Measurements from ENCODE around the gene EPHB2.

The EPHB2 gene

DNA sequence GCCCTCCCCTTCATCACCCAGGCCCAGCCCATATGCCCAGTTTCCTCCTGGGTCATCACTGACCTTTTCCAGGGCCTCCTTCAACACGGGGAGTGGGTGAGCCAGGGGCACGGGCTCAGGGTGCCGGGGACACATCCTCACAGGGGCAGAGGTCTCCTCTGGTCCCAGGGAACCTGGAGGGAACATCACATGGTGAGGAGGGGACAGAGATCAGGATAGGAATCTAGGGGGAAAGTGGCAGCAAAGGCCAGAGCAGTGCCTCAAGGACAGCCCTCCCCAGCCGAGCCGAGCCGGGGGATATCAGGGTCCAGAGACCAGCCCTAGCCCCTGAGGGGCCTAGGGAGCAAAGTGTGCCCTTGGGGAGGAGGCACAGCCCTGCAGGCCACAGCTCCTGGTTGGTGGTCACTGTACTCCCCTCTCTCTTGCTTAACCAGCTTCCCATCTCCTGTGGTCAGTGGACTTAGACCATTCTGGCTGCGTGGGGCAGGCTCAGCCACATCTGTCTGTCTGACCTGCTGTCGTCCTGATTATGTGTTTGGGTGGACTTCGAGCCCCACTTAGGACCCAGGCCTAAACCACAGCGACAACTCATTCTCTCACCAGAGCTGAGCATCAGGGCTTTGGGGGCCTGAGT is 252.5 kb downstream of the EPHB2 start:
- Histone ChIP-seq H3K36me3 (ENCODE audit: control insufficient read depth in 1 of 2, insufficient read depth in 2 of 2, low read depth in 1 of 2, low read length in 2 of 2) (no peaks in the 10 kb centered on the region), H3K4ac (ENCODE audit: low read depth in 1 of 2, low read length in 2 of 2) (no peak overlapping the region), H3K4me1 (ENCODE audit: control insufficient read depth, insufficient read depth, low read depth, low read length) (no peaks in the 10 kb centered on the region), H3K79me1 (replicated peaks; ENCODE audit: low read length, poor library complexity, severe bottlenecking) (no peaks in the 10 kb centered on the region), H2AFZ (ENCODE audit: low read depth, low read length) (no peak overlapping the region), H2BK120ac (ENCODE audit: low read depth, low read length) (no peak overlapping the region), H3K27ac (ENCODE audit: low read length, poor library complexity, severe bottlenecking) (no peak overlapping the region), H2BK15ac (ENCODE audit: low read depth, poor library complexity, severe bottlenecking) (no peak overlapping the region), H4K91ac (ENCODE audit: low read length) (no peak overlapping the region), H2BK12ac (ENCODE audit: low read length in 2 of 2) (no peak overlapping the region), H3K4me2 (ENCODE audit: low read length, poor library complexity, severe bottlenecking) (no peak overlapping the region), H3K23ac (ENCODE audit: low read length in 2 of 2) (no peak overlapping the region), H2AK5ac (ENCODE audit: low read length, severe bottlenecking) (no peak overlapping the region), H4K8ac (ENCODE audit: low read length) (no peak overlapping the region), H3K9me3 (ENCODE audit: control insufficient read depth, low read length) (peaks cover 14% of the 10 kb centered on the region), H3K14ac (ENCODE audit: low read length in 2 of 2) (no peak overlapping the region), H3K4me3 (ENCODE audit: insufficient read depth in 1 of 2, low read depth in 1 of 2, low read length in 2 of 2) (no peak overlapping the region), H3K27me3 (ENCODE audit: control insufficient read depth in 1 of 2, insufficient read depth in 1 of 2, low read length in 2 of 2) (peaks cover 30 to 67% of the 10 kb centered on the region in 2 experiments), H3K9ac (ENCODE audit: low read length) (no peak overlapping the region), H2BK5ac (ENCODE audit: low read depth, low read length, poor library complexity, severe bottlenecking) (no peak overlapping the region), H3K18ac (ENCODE audit: low read depth in 1 of 2, low read length in 2 of 2) (no peak overlapping the region)
- DNase-seq = no peak
- 85% methylated on average over 10 of the region's 10 CpGs for WGBS

DNA sequence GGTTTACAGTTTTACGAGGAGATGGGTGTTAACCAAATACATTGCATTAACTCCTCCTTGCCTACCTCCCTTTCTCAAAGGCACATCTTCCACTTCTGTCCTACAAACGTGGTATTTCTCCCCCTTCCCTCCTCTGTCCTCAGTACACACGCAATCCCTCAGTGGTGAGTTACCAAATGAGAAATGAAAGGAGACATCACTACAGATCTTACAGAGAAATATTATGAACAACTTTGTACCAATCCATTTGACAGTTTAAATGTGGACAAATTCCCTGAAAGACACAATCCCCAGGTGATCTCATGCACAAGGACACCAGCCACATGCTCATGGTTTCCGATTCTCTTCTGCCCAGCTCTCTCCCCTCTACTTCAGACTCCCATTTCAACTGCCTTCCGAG is 255.7 kb downstream of the EPHB2 start:
- Histone ChIP-seq H3K4me1 (ENCODE audit: control insufficient read depth, insufficient read depth, low read depth, low read length) (no peaks in the 10 kb centered on the region), H3K9ac (ENCODE audit: low read length) (no peak overlapping the region), H3K9me3 (ENCODE audit: control insufficient read depth, low read length) (peaks cover 14% of the 10 kb centered on the region), H3K27ac (ENCODE audit: low read length, poor library complexity, severe bottlenecking) (no peak overlapping the region), H3K36me3 (ENCODE audit: control insufficient read depth in 1 of 2, insufficient read depth in 2 of 2, low read depth in 1 of 2, low read length in 2 of 2) (no peaks in the 10 kb centered on the region), H2BK5ac (ENCODE audit: low read depth, low read length, poor library complexity, severe bottlenecking) (no peak overlapping the region), H2AFZ (ENCODE audit: low read depth, low read length) (no peak overlapping the region), H3K4me3 (ENCODE audit: insufficient read depth in 1 of 2, low read depth in 1 of 2, low read length in 2 of 2) (no peak overlapping the region), H2BK12ac (ENCODE audit: low read length in 2 of 2) (no peak overlapping the region), H4K8ac (ENCODE audit: low read length) (no peak overlapping the region), H2AK5ac (ENCODE audit: low read length, severe bottlenecking) (no peak overlapping the region), H3K27me3 (ENCODE audit: control insufficient read depth in 1 of 2, insufficient read depth in 1 of 2, low read length in 2 of 2) (peaks cover 31 to 77% of the 10 kb centered on the region in 2 experiments), H4K91ac (ENCODE audit: low read length) (no peak overlapping the region), H3K23ac (ENCODE audit: low read length in 2 of 2) (no peak overlapping the region), H3K4me2 (ENCODE audit: low read length, poor library complexity, severe bottlenecking) (no peak overlapping the region), H3K4ac (ENCODE audit: low read depth in 1 of 2, low read length in 2 of 2) (no peak overlapping the region), H3K79me1 (replicated peaks; ENCODE audit: low read length, poor library complexity, severe bottlenecking) (no peaks in the 10 kb centered on the region), H3K18ac (ENCODE audit: low read depth in 1 of 2, low read length in 2 of 2) (no peak overlapping the region), H3K14ac (ENCODE audit: low read length in 2 of 2) (no peak overlapping the region), H2BK15ac (ENCODE audit: low read depth, poor library complexity, severe bottlenecking) (no peak overlapping the region), H2BK120ac (ENCODE audit: low read depth, low read length) (no peak overlapping the region)
- WGBS = 64% methylated on average over 4 of the region's 5 CpGs
- no peak for DNase-seq

GRCh38 chr1:22967833-22968232 is 257.2 kb downstream of the EPHB2 start:
- Histone ChIP-seq H3K79me1 (replicated peaks; ENCODE audit: low read length, poor library complexity, severe bottlenecking) (no peaks in the 10 kb centered on the region), H3K9me3 (ENCODE audit: control insufficient read depth, low read length) (peaks cover 14% of the 10 kb centered on the region), H3K14ac (ENCODE audit: low read length in 2 of 2) (no peak overlapping the region), H4K91ac (ENCODE audit: low read length) (no peak overlapping the region), H2BK5ac (ENCODE audit: low read depth, low read length, poor library complexity, severe bottlenecking) (no peak overlapping the region), H3K18ac (ENCODE audit: low read depth in 1 of 2, low read length in 2 of 2) (no peak overlapping the region), H2BK120ac (ENCODE audit: low read depth, low read length) (no peak overlapping the region), H3K36me3 (ENCODE audit: control insufficient read depth in 1 of 2, insufficient read depth in 2 of 2, low read depth in 1 of 2, low read length in 2 of 2) (no peaks in the 10 kb centered on the region), H2AFZ (ENCODE audit: low read depth, low read length) (no peak overlapping the region), H2BK12ac (ENCODE audit: low read length in 2 of 2) (no peak overlapping the region), H3K9ac (ENCODE audit: low read length) (no peak overlapping the region), H3K23ac (ENCODE audit: low read length in 2 of 2) (no peak overlapping the region), H3K27ac (ENCODE audit: low read length, poor library complexity, severe bottlenecking) (no peak overlapping the region), H2AK5ac (ENCODE audit: low read length, severe bottlenecking) (no peak overlapping the region), H3K4ac (ENCODE audit: low read depth in 1 of 2, low read length in 2 of 2) (no peak overlapping the region), H3K27me3 (ENCODE audit: control insufficient read depth in 1 of 2, insufficient read depth in 1 of 2, low read length in 2 of 2) (peaks cover 34 to 87% of the 10 kb centered on the region in 2 experiments), H3K4me1 (ENCODE audit: control insufficient read depth, insufficient read depth, low read depth, low read length) (no peaks in the 10 kb centered on the region), H3K4me2 (ENCODE audit: low read length, poor library complexity, severe bottlenecking) (no peak overlapping the region), H2BK15ac (ENCODE audit: low read depth, poor library complexity, severe bottlenecking) (no peak overlapping the region), H3K4me3 (ENCODE audit: insufficient read depth in 1 of 2, low read depth in 1 of 2, low read length in 2 of 2) (no peak overlapping the region), H4K8ac (ENCODE audit: low read length) (no peak overlapping the region)
- WGBS = no CpG with 5 or more reads among the region's 2 CpGs
- no peak for DNase-seq

DNA sequence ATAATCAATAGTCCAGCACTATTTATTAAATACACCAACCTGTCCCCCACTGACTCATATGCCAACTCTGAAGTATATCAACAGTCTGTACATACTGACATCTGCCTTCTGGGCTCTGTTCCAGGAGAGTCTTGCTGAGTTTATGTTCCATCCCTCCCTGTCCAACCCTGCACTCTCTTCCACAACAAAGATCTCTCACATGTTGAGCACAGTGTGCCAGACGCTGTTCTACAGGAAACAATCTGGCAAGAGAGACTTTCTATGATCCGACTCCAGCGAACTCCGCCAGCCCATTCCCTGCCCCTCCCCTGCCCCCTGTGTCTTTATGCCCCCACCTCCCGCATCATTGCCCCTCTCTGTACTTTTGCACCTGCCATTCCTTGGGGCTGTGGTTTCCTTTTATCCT is 258.7 kb downstream of the EPHB2 start:
- Histone ChIP-seq H3K23ac (ENCODE audit: low read length in 2 of 2) (no peak overlapping the region), H3K14ac (ENCODE audit: low read length in 2 of 2) (no peak overlapping the region), H3K27ac (ENCODE audit: low read length, poor library complexity, severe bottlenecking) (no peak overlapping the region), H2BK12ac (ENCODE audit: low read length in 2 of 2) (no peak overlapping the region), H4K8ac (ENCODE audit: low read length) (no peak overlapping the region), H4K91ac (ENCODE audit: low read length) (no peak overlapping the region), H3K4me3 (ENCODE audit: insufficient read depth in 1 of 2, low read depth in 1 of 2, low read length in 2 of 2) (no peak overlapping the region), H3K36me3 (ENCODE audit: control insufficient read depth in 1 of 2, insufficient read depth in 2 of 2, low read depth in 1 of 2, low read length in 2 of 2) (no peaks in the 10 kb centered on the region), H3K9me3 (ENCODE audit: control insufficient read depth, low read length) (peaks cover 14% of the 10 kb centered on the region), H3K27me3 (ENCODE audit: control insufficient read depth in 1 of 2, insufficient read depth in 1 of 2, low read length in 2 of 2) (peaks cover 34 to 78% of the 10 kb centered on the region in 2 experiments), H3K4me1 (ENCODE audit: control insufficient read depth, insufficient read depth, low read depth, low read length) (no peaks in the 10 kb centered on the region), H2BK120ac (ENCODE audit: low read depth, low read length) (no peak overlapping the region), H3K18ac (ENCODE audit: low read depth in 1 of 2, low read length in 2 of 2) (no peak overlapping the region), H3K4me2 (ENCODE audit: low read length, poor library complexity, severe bottlenecking) (no peak overlapping the region), H3K79me1 (replicated peaks; ENCODE audit: low read length, poor library complexity, severe bottlenecking) (no peaks in the 10 kb centered on the region), H2BK5ac (ENCODE audit: low read depth, low read length, poor library complexity, severe bottlenecking) (no peak overlapping the region), H3K9ac (ENCODE audit: low read length) (no peak overlapping the region), H2AFZ (ENCODE audit: low read depth, low read length) (no peak overlapping the region), H2AK5ac (ENCODE audit: low read length, severe bottlenecking) (no peak overlapping the region), H3K4ac (ENCODE audit: low read depth in 1 of 2, low read length in 2 of 2) (no peak overlapping the region), H2BK15ac (ENCODE audit: low read depth, poor library complexity, severe bottlenecking) (no peak overlapping the region)
- WGBS = 56% methylated on average over 5 of the region's 5 CpGs
- peak; percentile 76 for DNase-seq

All from mesenchymal stem cell (in vitro differentiated cells and primary cell).